ENCODE results near the gene MORN1.

DNA sequence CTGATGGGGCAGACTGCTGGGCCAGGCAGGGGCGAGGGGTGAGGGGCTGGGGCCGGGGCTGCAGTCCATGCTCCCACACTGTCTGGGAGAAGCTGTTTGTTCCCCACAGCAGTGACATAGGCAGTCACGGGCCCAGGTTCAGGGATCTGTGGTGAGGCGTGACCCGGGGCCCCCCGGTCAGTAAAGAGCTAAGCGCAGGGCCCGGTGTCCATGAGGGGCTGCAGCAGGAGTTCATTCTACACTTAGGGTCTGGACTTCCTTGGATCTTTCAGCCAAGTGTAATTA, 16.6 kb upstream of the MORN1 start:
- TF ChIP-seq PATZ1 (CRISPR knock-in tag; IDR thresholded peaks at IDR 0.05; ENCODE audit: borderline replicate concordance), result no peak
- TF ChIP-seq RARB (CRISPR knock-in tag; IDR thresholded peaks at IDR 0.05), result no peak
- TF ChIP-seq, protein P1, sequence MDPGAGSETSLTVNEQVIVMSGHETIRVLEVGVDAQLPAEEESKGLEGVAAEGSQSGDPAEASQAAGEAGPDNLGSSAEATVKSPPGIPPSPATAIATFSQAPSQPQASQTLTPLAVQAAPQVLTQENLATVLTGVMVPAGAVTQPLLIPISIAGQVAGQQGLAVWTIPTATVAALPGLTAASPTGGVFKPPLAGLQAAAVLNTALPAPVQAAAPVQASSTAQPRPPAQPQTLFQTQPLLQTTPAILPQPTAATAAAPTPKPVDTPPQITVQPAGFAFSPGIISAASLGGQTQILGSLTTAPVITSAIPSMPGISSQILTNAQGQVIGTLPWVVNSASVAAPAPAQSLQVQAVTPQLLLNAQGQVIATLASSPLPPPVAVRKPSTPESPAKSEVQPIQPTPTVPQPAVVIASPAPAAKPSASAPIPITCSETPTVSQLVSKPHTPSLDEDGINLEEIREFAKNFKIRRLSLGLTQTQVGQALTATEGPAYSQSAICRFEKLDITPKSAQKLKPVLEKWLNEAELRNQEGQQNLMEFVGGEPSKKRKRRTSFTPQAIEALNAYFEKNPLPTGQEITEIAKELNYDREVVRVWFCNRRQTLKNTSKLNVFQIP (CRISPR knock-in tag; IDR thresholded peaks at IDR 0.05; ENCODE audit: borderline replicate concordance, low read depth), result no peak
- TF ChIP-seq BACH2 (CRISPR knock-in tag; IDR thresholded peaks at IDR 0.05; ENCODE audit: borderline replicate concordance), result no peak
- no peak for TF ChIP-seq GLIS3 (CRISPR knock-in tag; IDR thresholded peaks at IDR 0.05)
- TF ChIP-seq PPARA (CRISPR knock-in tag; IDR thresholded peaks at IDR 0.05; ENCODE audit: borderline replicate concordance), result no peak
- TF ChIP-seq ZFP3 (CRISPR knock-in tag; IDR thresholded peaks at IDR 0.05), result no peak
- no peak for TF ChIP-seq TCF4 (CRISPR knock-in tag; IDR thresholded peaks at IDR 0.05; ENCODE audit: borderline replicate concordance)
- no peak for TF ChIP-seq ZC3H10 (CRISPR knock-in tag; IDR thresholded peaks at IDR 0.05)
- TF ChIP-seq, protein P2, sequence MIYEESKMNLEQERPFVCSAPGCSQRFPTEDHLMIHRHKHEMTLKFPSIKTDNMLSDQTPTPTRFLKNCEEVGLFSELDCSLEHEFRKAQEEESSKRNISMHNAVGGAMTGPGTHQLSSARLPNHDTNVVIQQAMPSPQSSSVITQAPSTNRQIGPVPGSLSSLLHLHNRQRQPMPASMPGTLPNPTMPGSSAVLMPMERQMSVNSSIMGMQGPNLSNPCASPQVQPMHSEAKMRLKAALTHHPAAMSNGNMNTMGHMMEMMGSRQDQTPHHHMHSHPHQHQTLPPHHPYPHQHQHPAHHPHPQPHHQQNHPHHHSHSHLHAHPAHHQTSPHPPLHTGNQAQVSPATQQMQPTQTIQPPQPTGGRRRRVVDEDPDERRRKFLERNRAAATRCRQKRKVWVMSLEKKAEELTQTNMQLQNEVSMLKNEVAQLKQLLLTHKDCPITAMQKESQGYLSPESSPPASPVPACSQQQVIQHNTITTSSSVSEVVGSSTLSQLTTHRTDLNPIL (CRISPR knock-in tag; IDR thresholded peaks at IDR 0.05; ENCODE audit: low read depth), result no peak
- no peak for TF ChIP-seq ESRRG (CRISPR knock-in tag; IDR thresholded peaks at IDR 0.05)
- TF ChIP-seq ZNF70 (CRISPR knock-in tag; IDR thresholded peaks at IDR 0.05), result no peak
- TF ChIP-seq, protein P3, sequence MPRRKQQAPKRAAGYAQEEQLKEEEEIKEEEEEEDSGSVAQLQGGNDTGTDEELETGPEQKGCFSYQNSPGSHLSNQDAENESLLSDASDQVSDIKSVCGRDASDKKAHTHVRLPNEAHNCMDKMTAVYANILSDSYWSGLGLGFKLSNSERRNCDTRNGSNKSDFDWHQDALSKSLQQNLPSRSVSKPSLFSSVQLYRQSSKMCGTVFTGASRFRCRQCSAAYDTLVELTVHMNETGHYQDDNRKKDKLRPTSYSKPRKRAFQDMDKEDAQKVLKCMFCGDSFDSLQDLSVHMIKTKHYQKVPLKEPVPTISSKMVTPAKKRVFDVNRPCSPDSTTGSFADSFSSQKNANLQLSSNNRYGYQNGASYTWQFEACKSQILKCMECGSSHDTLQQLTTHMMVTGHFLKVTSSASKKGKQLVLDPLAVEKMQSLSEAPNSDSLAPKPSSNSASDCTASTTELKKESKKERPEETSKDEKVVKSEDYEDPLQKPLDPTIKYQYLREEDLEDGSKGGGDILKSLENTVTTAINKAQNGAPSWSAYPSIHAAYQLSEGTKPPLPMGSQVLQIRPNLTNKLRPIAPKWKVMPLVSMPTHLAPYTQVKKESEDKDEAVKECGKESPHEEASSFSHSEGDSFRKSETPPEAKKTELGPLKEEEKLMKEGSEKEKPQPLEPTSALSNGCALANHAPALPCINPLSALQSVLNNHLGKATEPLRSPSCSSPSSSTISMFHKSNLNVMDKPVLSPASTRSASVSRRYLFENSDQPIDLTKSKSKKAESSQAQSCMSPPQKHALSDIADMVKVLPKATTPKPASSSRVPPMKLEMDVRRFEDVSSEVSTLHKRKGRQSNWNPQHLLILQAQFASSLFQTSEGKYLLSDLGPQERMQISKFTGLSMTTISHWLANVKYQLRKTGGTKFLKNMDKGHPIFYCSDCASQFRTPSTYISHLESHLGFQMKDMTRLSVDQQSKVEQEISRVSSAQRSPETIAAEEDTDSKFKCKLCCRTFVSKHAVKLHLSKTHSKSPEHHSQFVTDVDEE (CRISPR knock-in tag; IDR thresholded peaks at IDR 0.05), result no peak
- no peak for TF ChIP-seq ISL1 (CRISPR knock-in tag; IDR thresholded peaks at IDR 0.05)
